Liver (tissue), 9 donors: ENCODE data around the gene TSN. TPM values are rescaled to one million over a fixed set of nuclear protein-coding genes. Genes with fewer than 3 reads are reported as not detected.
"Not testable (repeated sequence)": the region's sequence is repeated elsewhere in the genome, so short reads cannot be mapped to it uniquely, and the experiment has no call there.

Source experiments
- DNase-seq: peaks from one replicate; pipeline ENCODE4 v3.0.0-alpha.2; 2017; ENCODE audit warnings: low spot score
- H3K27ac ChIP-seq, 2 donors: one replicate each; pipeline ENCODE4 v1.7.0; 2013; ENCODE audit warnings: inconsistent platforms in 2 of 2, low read length in 2 of 2, control low read depth in 1 of 2, low read depth in 1 of 2, mild to moderate bottlenecking in 1 of 2
- H3K27me3 ChIP-seq, 4 donors: one replicate each; pipeline versions ENCODE4 v1.6.1 to v1.7.0; 2013; ENCODE audit warnings: low read length in 3 of 4, inconsistent platforms in 1 of 4, mild to moderate bottlenecking in 1 of 4, moderate library complexity in 1 of 4; ENCODE audit not compliant: control insufficient read depth in 4 of 4, insufficient read depth in 4 of 4
- H3K36me3 ChIP-seq, 4 donors: one replicate each; pipeline versions ENCODE4 v1.6.1 to v1.7.0; 2013; ENCODE audit warnings: low read length in 3 of 4, mild to moderate bottlenecking in 3 of 4, low read depth in 1 of 4, moderate library complexity in 1 of 4; ENCODE audit not compliant: control insufficient read depth in 4 of 4, insufficient read depth in 3 of 4
- H3K4me1 ChIP-seq, 4 donors: one replicate each; pipeline versions ENCODE4 v1.6.1 to v1.7.0; 2013; ENCODE audit warnings: low read length in 3 of 4, mild to moderate bottlenecking in 3 of 4, moderate library complexity in 1 of 4; ENCODE audit not compliant: control insufficient read depth in 4 of 4, insufficient read depth in 4 of 4
- H3K4me3 ChIP-seq, 3 donors: one replicate each; pipeline versions ENCODE4 v1.6.1 to v1.7.0; 2013; ENCODE audit warnings: low read length in 3 of 3, control low read depth in 1 of 3, low read depth in 1 of 3, mild to moderate bottlenecking in 1 of 3
- H3K9ac ChIP-seq, 2 donors: one replicate each; pipeline ENCODE4 v1.7.0; 2013; ENCODE audit warnings: low read length in 2 of 2, mild to moderate bottlenecking in 2 of 2, moderate library complexity in 2 of 2, control low read depth in 1 of 2, low read depth in 1 of 2
- H3K9me3 ChIP-seq, 4 donors: one replicate each; pipeline versions ENCODE4 v1.6.1 to v1.7.0; 2013; ENCODE audit warnings: low read length in 3 of 4; ENCODE audit not compliant: control insufficient read depth in 4 of 4
- CTCF ChIP-seq: fragments of 150-350 bp; IDR thresholded peaks from 2 replicates; pipeline ENCODE4 v1.5.1; 2017; ENCODE audit warnings: improper control_type of control experiment, low read depth, low read length; ENCODE audit not compliant: missing input control
- EGR1 ChIP-seq, 2 donors: IDR thresholded peaks; 2 replicates each; pipeline ENCODE4 v1.6.1; 2016 to 2018; ENCODE audit warnings: antibody characterized with exemption in 2 of 2, low read depth in 2 of 2
- FOXA1 ChIP-seq: IDR thresholded peaks from 2 replicates; pipeline ENCODE4 v1.6.1; 2016; ENCODE audit warnings: antibody characterized with exemption
- FOXA2 ChIP-seq: IDR thresholded peaks from 2 replicates; pipeline ENCODE4 v1.6.1; 2016; ENCODE audit warnings: antibody characterized with exemption
- HNF4A ChIP-seq, 2 donors: conservative IDR thresholded peaks; 2 replicates each; pipeline ENCODE4 v1.6.1; 2016; ENCODE audit warnings: antibody characterized with exemption in 2 of 2, mild to moderate bottlenecking in 2 of 2
- HNF4G ChIP-seq: IDR thresholded peaks from 2 replicates; pipeline ENCODE4 v1.6.1; 2016; ENCODE audit warnings: antibody characterized with exemption
- JUND ChIP-seq, 2 donors: IDR thresholded peaks; 2 replicates each; pipeline ENCODE4 v1.6.1; 2016; ENCODE audit warnings: antibody characterized with exemption in 2 of 2
- MAX ChIP-seq: IDR thresholded peaks from 2 replicates; pipeline ENCODE4 v1.6.1; 2016; ENCODE audit warnings: antibody characterized with exemption
- RAD21 ChIP-seq, 2 donors: IDR thresholded peaks; 2 replicates each; pipeline ENCODE4 v1.6.1; 2016; ENCODE audit warnings: antibody characterized with exemption in 2 of 2, mild to moderate bottlenecking in 2 of 2
- REST ChIP-seq: IDR thresholded peaks from 2 replicates; pipeline ENCODE4 v1.6.1; 2016; ENCODE audit warnings: antibody characterized with exemption, mild to moderate bottlenecking
- RXRA ChIP-seq, 2 donors: IDR thresholded peaks; 2 replicates each; pipeline ENCODE4 v1.6.1; 2017 to 2018; ENCODE audit warnings: antibody characterized with exemption in 2 of 2, mild to moderate bottlenecking in 1 of 2
- SP1 ChIP-seq: IDR thresholded peaks from 2 replicates; pipeline ENCODE4 v1.6.1; 2018; ENCODE audit warnings: antibody characterized with exemption, mild to moderate bottlenecking
- YY1 ChIP-seq: IDR thresholded peaks from 2 replicates; pipeline ENCODE4 v1.6.1; 2016; ENCODE audit warnings: antibody characterized with exemption, mild to moderate bottlenecking
- WGBS: extraction: QIAGEN DNeasy Blood & Tissue Kit; methylation state at CpG from one replicate; pipeline ENCODE4 v1.1.7; 2013; 5-methylcytosine and 5-hydroxymethylcytosine counted together
- polyA plus RNA-seq, 2 donors: library from polyadenylated mRNA; stranded (reverse) in 1 of 2; unstranded in 1 of 2; fragments of 200-250 nt in 1 of 2; fragments of >200 nt in 1 of 2; fragmentation: Nextera tagmentation in 1 of 2; extraction: Ambion mirVana in 1 of 2; gene quantifications; one replicate each; pipeline versions ENCODE4 v1.2.1 to v1.2.3, GENCODE V29; 2013 to 2015
- total RNA-seq, 2 donors: library from RNA; depleted of rRNA; stranded (reverse); fragments of >200 nt; gene quantifications; one replicate each; pipeline ENCODE4 v1.2.3, GENCODE V29; 2014
- donor health status: healthy.
- donor health status: healthy.
- donor health status: healthy.
- donor health status: healthy.
- donor health status: healthy.

The TSN gene
- total and polyA plus RNA-seq, 4 donors: 17.0 to 30.6 (median 17.7) TPM

- Histone ChIP-seq H3K27ac (no peak overlapping the region), H3K9ac (no peak overlapping the region), H3K9me3 (no peaks in the 10 kb centered on the region), H3K4me3 (no peak overlapping the region), H3K36me3 (no peaks in the 10 kb centered on the region), H3K4me1 (peaks cover 0 to 6% (median 5%) of the 10 kb centered on the region in 4 donors), H3K27me3 (peaks cover 0 to 4% (median 0%) of the 10 kb centered on the region in 4 donors)
- 33% methylated on average over 4 of the region's 4 CpGs for WGBS
- TF ChIP-seq REST: peak; percentile 22
- no peak for TF ChIP-seq FOXA1
- no peak for TF ChIP-seq EGR1 (IDR thresholded peaks at IDR 0.05; ENCODE audit: low read depth in 2 of 2)
- no peak for TF ChIP-seq YY1
- peak; percentile 5 to 13 for TF ChIP-seq RAD21 (IDR thresholded peaks at IDR 0.05)
- peak; percentile 39 to 47 for TF ChIP-seq RXRA (IDR thresholded peaks at IDR 0.05)
- TF ChIP-seq MAX: peak; percentile 70
- TF ChIP-seq JUND (IDR thresholded peaks at IDR 0.05): no peak
- no peak for TF ChIP-seq FOXA2
- peak; percentile 66 for TF ChIP-seq SP1
- TF ChIP-seq HNF4A (conservative IDR thresholded peaks at IDR 0.05): peak; percentile 80 to 89
- TF ChIP-seq HNF4G: peak; percentile 78
- no peak for DNase-seq
Observed at GRCh38 chr2:121809607-121810006, 54.2 kb downstream of the TSN start.

GRCh38 chr2:121810959-121811853 lies 55.8 kb downstream of the TSN start:
- peak; percentile 51 for TF ChIP-seq CTCF
- no peak for TF ChIP-seq SP1
- peak; percentile 86 to 89 for TF ChIP-seq RAD21 (IDR thresholded peaks at IDR 0.05)

GRCh38 chr2:121813083-121813482 lies 57.6 kb downstream of the TSN start:
- not testable (repeated sequence) for H3K36me3 ChIP-seq, H3K9ac ChIP-seq, DNase-seq, H3K27ac ChIP-seq, H3K9me3 ChIP-seq, H3K27me3 ChIP-seq, H3K4me3 ChIP-seq, H3K4me1 ChIP-seq
- WGBS: 89% methylated on average over 3 of the region's 3 CpGs

More at GRCh38 chr2:121810959-121811853, 55.8 kb downstream of the TSN start:
- no peak for DNase-seq
- Histone ChIP-seq H3K9me3 (no peaks in the 10 kb centered on the region), H3K27ac (no peak overlapping the region), H3K27me3 (no peaks in the 10 kb centered on the region), H3K36me3 (no peaks in the 10 kb centered on the region), H3K9ac (no peak overlapping the region), H3K4me1 (peaks cover 0 to 6% (median 5%) of the 10 kb centered on the region in 4 donors), H3K4me3 (no peak overlapping the region)
- 40% methylated on average over 17 of the region's 17 CpGs for WGBS
